Measurements from ENCODE around the gene CCND3. TPM values are rescaled to one million over a fixed set of nuclear protein-coding genes. Genes with fewer than 3 reads are reported as not detected.
A peak's percentile ranks its signal among the peaks of the same experiment; 100 is the strongest.

The CCND3 gene
- total RNA-seq, 1 experiment from 2014 or later: 26.9 TPM

DNA sequence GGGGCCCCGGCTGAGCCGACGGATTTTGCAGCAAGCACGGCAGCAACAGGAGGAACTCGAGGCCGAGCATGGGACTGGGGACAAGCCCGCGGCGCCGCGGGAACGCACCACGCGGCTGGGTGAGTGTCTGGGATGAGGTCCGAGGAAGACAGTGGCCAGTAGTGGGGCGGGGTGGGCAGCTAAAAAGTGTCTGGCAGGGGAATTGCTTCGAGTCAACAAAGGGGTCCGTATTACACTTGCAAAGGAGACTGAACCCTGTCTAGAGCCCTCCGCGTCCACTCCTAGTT lies 20.0 kb downstream of the CCND3 start:
- BruUV-seq (replicated peaks): no TSS peak
- peaks cover 19% of the 10 kb centered on the region for H3K4me1 Mint-ChIP-seq (ENCODE audit: low read depth, unreplicated experiment)
- peaks cover 4% of the 10 kb centered on the region for H3K36me3 ChIP-seq (ENCODE audit: control insufficient read depth, insufficient read depth, low read length)
- no peaks in the 10 kb centered on the region for H3K27me3 ChIP-seq (replicated peaks; ENCODE audit: control insufficient read depth, insufficient read depth, low read length)
- H3K4me3 ChIP-seq (ENCODE audit: low read depth, low read length): peak overlapping the region; percentile 98
- H3K36me3 Mint-ChIP-seq (ENCODE audit: insufficient read depth, unreplicated experiment): peaks cover 53% of the 10 kb centered on the region
- H3K27ac Mint-ChIP-seq (ENCODE audit: unreplicated experiment): peak overlapping the region; percentile 98
- no peak for TF ChIP-seq CTCF (IDR thresholded peaks at IDR 0.05; ENCODE audit: insufficient read depth in 1 of 2, low read depth in 1 of 2, low read length in 1 of 2, severe bottlenecking in 1 of 2, unreplicated experiment in 1 of 2)
- ChIA-PET POLR2A (interaction anchor here (1.0 to 2.0 kb wide), 8 partner anchors 14 to 221 kb away, joined by 4 to 26 read pairs (median 8); partner anchors contain the start of genes C6orf132, CCND3, FRS3 and TOMM6), CTCF (interaction anchor here (0.8 to 2.2 kb wide), 15 partner anchors 11 to 642 kb away, joined by 3 to 23 read pairs (median 5); partner anchors contain the start of genes TAF8, TOMM6, UBR2 and USP49)
- H3K4me1 ChIP-seq: peaks cover 9% of the 10 kb centered on the region; the same call in 1 of the 2 replicates
- no peaks in the 10 kb centered on the region for H3K9me3 ChIP-seq
- peak overlapping the region; percentile 88 for H3K4me3 Mint-ChIP-seq (ENCODE audit: unreplicated experiment)
- intact Hi-C loops (cut with micrococcal nuclease; ENCODE audit: unreplicated experiment): loop anchor here (1.0 to 5.0 kb wide), 7 partner anchors 15 to 135 kb away; partner anchors contain the start of genes CCND3, TOMM6 and USP49
- no peaks in the 10 kb centered on the region for H3K9me3 Mint-ChIP-seq (ENCODE audit: unreplicated experiment)
- H3K27me3 Mint-ChIP-seq (ENCODE audit: insufficient read depth, unreplicated experiment): no peaks in the 10 kb centered on the region
- DNase-seq: no peak

- peaks cover 19% of the 10 kb centered on the region for H3K4me1 Mint-ChIP-seq (ENCODE audit: low read depth, unreplicated experiment)
- CTCF ChIA-PET: interaction anchor here (0.5 to 2.2 kb wide), 24 partner anchors 12 to 643 kb away, joined by 3 to 23 read pairs (median 4); partner anchors contain the start of genes CCND3, FRS3, TAF8 and TOMM6
- H3K27ac Mint-ChIP-seq (ENCODE audit: unreplicated experiment): peak within 1 kb of the TSS; percentile 98
- no peaks in the 10 kb centered on the region for H3K27me3 Mint-ChIP-seq (ENCODE audit: insufficient read depth, unreplicated experiment)
- H3K4me1 ChIP-seq: peaks cover 9% of the 10 kb centered on the region; the same call in 1 of the 2 replicates
- H3K4me3 Mint-ChIP-seq (ENCODE audit: unreplicated experiment): peak within 1 kb of the TSS; percentile 88
- BruUV-seq (replicated peaks): no TSS peak
- H3K9me3 ChIP-seq: no peaks in the 10 kb centered on the region
- H3K9me3 Mint-ChIP-seq (ENCODE audit: unreplicated experiment): no peaks in the 10 kb centered on the region
- H3K36me3 ChIP-seq (ENCODE audit: control insufficient read depth, insufficient read depth, low read length): peaks cover 4% of the 10 kb centered on the region
- H3K36me3 Mint-ChIP-seq (ENCODE audit: insufficient read depth, unreplicated experiment): peaks cover 53% of the 10 kb centered on the region
- intact Hi-C loops (cut with micrococcal nuclease; ENCODE audit: unreplicated experiment): loop anchor here (1.0 to 5.0 kb wide), 7 partner anchors 15 to 134 kb away; partner anchors contain the start of genes CCND3, TOMM6 and USP49
- H3K27me3 ChIP-seq (replicated peaks; ENCODE audit: control insufficient read depth, insufficient read depth, low read length): no peaks in the 10 kb centered on the region
- peak; percentile 94 to 95 for TF ChIP-seq CTCF (IDR thresholded peaks at IDR 0.05; ENCODE audit: insufficient read depth in 1 of 2, low read depth in 1 of 2, low read length in 1 of 2, severe bottlenecking in 1 of 2, unreplicated experiment in 1 of 2)
- peak; percentile 92 for DNase-seq
- POLR2A ChIA-PET: interaction anchor here (0.5 to 2.0 kb wide), 11 partner anchors 15 to 707 kb away, joined by 3 to 26 read pairs (median 7); partner anchors contain the start of genes C6orf132, CCND3, FRS3 and TOMM6
- peak within 1 kb of the TSS; percentile 98 for H3K4me3 ChIP-seq (ENCODE audit: low read depth, low read length)
Measured at GRCh38 chr6:41920921-41921711, 20.5 kb downstream of the CCND3 start, which contains the start of the genes BYSL and MED20. BYSL (plus strand) TSS chr6:41921499; CDS start chr6:41921563, 64 bp downstream. MED20 (minus strand) TSS chr6:41921139; CDS start chr6:41921018, 121 bp downstream.

GRCh38 chr6:41917528-41917927 lies 24.1 kb downstream of the CCND3 start:
- POLR2A ChIA-PET: no interaction called here

More at GRCh38 chr6:41917528-41917927, 24.1 kb downstream of the CCND3 start:
- Mint-ChIP-seq H3K27me3 (ENCODE audit: insufficient read depth, unreplicated experiment) (no peaks in the 10 kb centered on the region), H3K27ac (ENCODE audit: unreplicated experiment) (peak overlapping the region; percentile 45), H3K4me1 (ENCODE audit: low read depth, unreplicated experiment) (peaks cover 8% of the 10 kb centered on the region), H3K9me3 (ENCODE audit: unreplicated experiment) (no peaks in the 10 kb centered on the region), H3K36me3 (ENCODE audit: insufficient read depth, unreplicated experiment) (peaks cover 48% of the 10 kb centered on the region), H3K4me3 (ENCODE audit: unreplicated experiment) (no peak overlapping the region)
- no peak for TF ChIP-seq CTCF (IDR thresholded peaks at IDR 0.05; ENCODE audit: insufficient read depth in 1 of 2, low read depth in 1 of 2, low read length in 1 of 2, severe bottlenecking in 1 of 2, unreplicated experiment in 1 of 2)
- no peak overlapping the region for H3K4me3 ChIP-seq (ENCODE audit: low read depth, low read length)
- no peaks in the 10 kb centered on the region for H3K9me3 ChIP-seq
- CTCF ChIA-PET: no interaction called here
- peaks cover 5% of the 10 kb centered on the region; the same call in 1 of the 2 replicates for H3K4me1 ChIP-seq
- intact Hi-C loops (cut with micrococcal nuclease; ENCODE audit: unreplicated experiment): no loop called here
- no peak for DNase-seq
- peaks cover 1% of the 10 kb centered on the region; the same call in 1 of the 2 replicates for H3K36me3 ChIP-seq (ENCODE audit: control insufficient read depth, insufficient read depth, low read length)
- no TSS peak for BruUV-seq (replicated peaks)
- H3K27me3 ChIP-seq (replicated peaks; ENCODE audit: control insufficient read depth, insufficient read depth, low read length): no peaks in the 10 kb centered on the region
